ENCODE measurements around the gene NSL1. TPM values are rescaled to one million over a fixed set of nuclear protein-coding genes. Genes with fewer than 3 reads are reported as not detected.

NSL1 gene
- total and polyA plus RNA-seq, 8 donors, result 5.4 to 16.2 (median 9.3) TPM

- WGBS, 2 donors, result 63 to 74% methylated on average over 7 of the region's 7 CpGs
- Histone ChIP-seq H3K27me3 (no peaks in the 10 kb centered on the region), H3K9me3 (no peaks in the 10 kb centered on the region), H3K4me1 (no peaks in the 10 kb centered on the region), H3K4me3 (no peak overlapping the region), H3K36me3 (no peaks in the 10 kb centered on the region), H3K27ac (no peak overlapping the region)
- intact Hi-C loops (cut with DNase I), result no loop called here
- TF ChIP-seq CTCF (IDR thresholded peaks at IDR 0.05), result no peak
- no peak for FAIRE-seq
- DNase-seq, result no peak
- no peak for ATAC-seq
These were observed 103.1 kb downstream of the NSL1 start for GRCh38 chr1:212688341-212689047.

GRCh38 chr1:212687811-212688210 is 103.8 kb downstream of the NSL1 start:
- intact Hi-C loops (cut with DNase I), result no loop called here
- Histone ChIP-seq H3K36me3 (no peaks in the 10 kb centered on the region), H3K27me3 (no peaks in the 10 kb centered on the region), H3K4me3 (no peak overlapping the region), H3K27ac (no peak overlapping the region), H3K4me1 (no peaks in the 10 kb centered on the region), H3K9me3 (no peaks in the 10 kb centered on the region)
- 84 to 86% methylated on average over 2 of the region's 2 CpGs for WGBS, 2 donors
- no peak for DNase-seq
- no peak for FAIRE-seq
- TF ChIP-seq CTCF (IDR thresholded peaks at IDR 0.05), result no peak
- ATAC-seq, result no peak

DNA sequence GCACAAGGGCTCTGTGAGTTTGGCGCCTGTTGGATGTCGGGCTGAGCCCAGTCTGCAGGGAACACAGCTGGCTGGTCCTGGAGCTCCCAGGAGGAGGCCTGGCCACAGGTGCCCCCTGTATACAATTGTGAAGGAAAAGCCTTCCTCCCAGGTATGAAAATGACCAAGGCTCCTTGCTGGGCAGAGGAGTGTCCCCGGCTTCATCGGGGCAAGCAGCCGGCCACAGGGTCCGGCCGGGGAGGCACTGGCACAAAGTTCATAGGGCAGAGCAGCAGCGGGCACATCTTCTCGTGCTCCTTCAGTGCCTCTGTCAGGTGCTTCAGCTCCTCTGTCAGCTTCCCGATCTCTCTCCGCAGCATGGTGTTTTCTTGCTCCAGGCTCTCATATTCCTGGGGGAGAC is 105.0 kb downstream of the NSL1 start:
- 82 to 90% methylated on average over 11 of the region's 11 CpGs for WGBS, 2 donors
- no peak for TF ChIP-seq CTCF (IDR thresholded peaks at IDR 0.05)
- intact Hi-C loops (cut with DNase I), result no loop called here
- no peak overlapping the region for H3K4me3 ChIP-seq
- H3K27me3 ChIP-seq, result peaks cover 0 to 1% (median 0%) of the 10 kb centered on the region in 4 donors
- DNase-seq (no peak), ATAC-seq (no peak), FAIRE-seq (no peak)
- H3K36me3 ChIP-seq, result no peaks in the 10 kb centered on the region
- H3K9me3 ChIP-seq, result no peaks in the 10 kb centered on the region
- H3K4me1 ChIP-seq, result no peaks in the 10 kb centered on the region
- no peak overlapping the region for H3K27ac ChIP-seq

DNA sequence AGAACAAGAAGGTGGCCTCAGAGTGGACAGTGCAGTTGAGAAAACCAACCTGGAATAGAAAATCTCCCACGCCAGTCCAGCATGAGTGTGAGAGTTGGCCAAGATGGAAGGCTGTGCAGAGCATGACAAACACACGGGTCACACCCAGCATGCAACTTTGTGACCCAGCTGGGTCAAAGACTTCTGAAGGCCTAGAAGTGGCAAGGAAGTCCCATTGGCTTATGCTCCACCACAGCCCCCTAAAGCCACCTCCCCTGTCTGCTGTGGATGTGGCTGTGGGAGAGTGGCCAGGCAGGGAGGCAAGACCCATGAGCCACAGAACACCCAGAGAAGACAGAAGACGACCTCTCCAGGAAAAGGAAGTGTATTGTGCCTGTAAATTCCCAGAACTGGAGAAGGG is 105.5 kb downstream of the NSL1 start:
- FAIRE-seq (no peak), ATAC-seq (no peak), DNase-seq (no peak)
- no peaks in the 10 kb centered on the region for H3K4me1 ChIP-seq
- H3K27me3 ChIP-seq, result peaks cover 0 to 3% (median 0%) of the 10 kb centered on the region in 4 donors
- no peaks in the 10 kb centered on the region for H3K9me3 ChIP-seq
- H3K36me3 ChIP-seq, result no peaks in the 10 kb centered on the region
- intact Hi-C loops (cut with DNase I), result no loop called here
- H3K4me3 ChIP-seq, result no peak overlapping the region
- no peak for TF ChIP-seq CTCF (IDR thresholded peaks at IDR 0.05)
- 68 to 76% methylated on average over 3 of the region's 3 CpGs for WGBS, 2 donors
- no peak overlapping the region for H3K27ac ChIP-seq

DNA sequence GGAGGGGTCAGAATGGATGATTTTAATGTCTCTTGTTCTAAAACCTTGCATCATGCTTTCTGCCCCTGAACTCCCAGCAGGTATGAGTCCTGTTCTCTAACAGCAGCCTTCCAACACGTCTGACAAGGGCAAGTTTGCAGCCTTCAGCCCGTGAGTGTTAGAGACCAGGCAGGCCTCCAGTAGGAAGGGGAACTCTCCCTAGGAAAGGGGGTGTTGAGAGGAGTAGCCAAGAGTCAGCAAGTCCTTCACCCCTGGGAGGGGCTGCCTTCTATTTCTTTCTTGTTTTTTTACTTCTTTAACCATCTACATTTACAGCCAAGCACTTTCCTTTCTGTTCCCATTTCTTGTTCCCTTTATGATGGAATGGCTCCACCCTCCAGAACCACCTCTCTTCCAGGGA is 106.1 kb downstream of the NSL1 start:
- no peak for TF ChIP-seq CTCF (IDR thresholded peaks at IDR 0.05)
- intact Hi-C loops (cut with DNase I), result no loop called here
- no peak for DNase-seq
- ATAC-seq, result peak in 1 of 4 donors; percentile 30
- no peak for FAIRE-seq
- Histone ChIP-seq H3K4me1 (no peaks in the 10 kb centered on the region), H3K27me3 (peaks cover 0 to 3% (median 0%) of the 10 kb centered on the region in 4 donors), H3K27ac (no peak overlapping the region), H3K9me3 (no peaks in the 10 kb centered on the region), H3K36me3 (no peaks in the 10 kb centered on the region), H3K4me3 (no peak overlapping the region)
- 55 to 56% methylated on average over 2 of the region's 2 CpGs for WGBS, 2 donors
